GM21576 (cell line): ENCODE measurements around the gene MTRF1.
"Not testable (repeated sequence)": the region's sequence is repeated elsewhere in the genome, so short reads cannot be mapped to it uniquely, and the experiment has no call there.

Experiments
- ATAC-seq: cut with Tn5 transposase; IDR thresholded peaks from one replicate; pipeline ENCODE4 v1.9.1; 2021; ENCODE audit warnings: mild to moderate bottlenecking, moderate library complexity; ENCODE audit not compliant: unreplicated experiment

Gene MTRF1

DNA sequence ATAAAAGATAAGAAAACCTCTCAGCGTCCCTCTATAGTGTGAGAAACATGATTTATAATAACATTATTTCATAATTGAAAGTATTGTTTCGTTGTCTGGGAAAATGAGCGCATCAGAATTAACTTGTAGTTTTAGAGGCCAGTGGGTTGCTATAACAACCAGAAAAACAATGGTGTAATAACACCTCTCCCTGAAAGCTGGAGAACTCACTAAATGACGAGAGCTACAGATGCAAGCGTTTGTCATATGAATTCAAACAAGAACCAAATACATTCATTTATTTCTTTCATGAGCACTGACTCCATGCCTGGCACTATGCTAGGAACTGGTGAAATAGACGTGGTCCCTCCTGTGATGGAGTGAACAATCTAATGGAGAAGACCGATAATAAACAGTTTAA is 85.3 kb downstream of the MTRF1 start:
- ATAC-seq: no peak

DNA sequence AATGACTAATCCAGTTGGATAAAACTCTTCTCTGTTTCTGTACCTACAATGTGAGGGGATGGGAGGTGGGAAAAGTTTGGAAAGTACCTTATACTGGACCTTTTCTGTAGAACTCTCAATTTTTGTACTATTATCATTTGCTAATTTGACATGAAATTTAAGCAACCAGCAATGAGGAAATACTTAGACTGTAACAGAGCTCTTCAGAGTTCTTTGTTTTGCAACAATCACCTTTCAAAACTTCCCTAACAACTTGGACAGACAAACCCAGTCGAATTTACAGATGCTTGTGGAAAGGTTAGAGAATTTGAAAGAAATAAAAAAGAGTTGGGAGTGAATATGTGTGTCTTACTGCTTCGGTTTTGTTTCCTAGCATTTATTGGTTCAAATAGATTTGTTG is 85.8 kb downstream of the MTRF1 start:
- no peak for ATAC-seq

DNA sequence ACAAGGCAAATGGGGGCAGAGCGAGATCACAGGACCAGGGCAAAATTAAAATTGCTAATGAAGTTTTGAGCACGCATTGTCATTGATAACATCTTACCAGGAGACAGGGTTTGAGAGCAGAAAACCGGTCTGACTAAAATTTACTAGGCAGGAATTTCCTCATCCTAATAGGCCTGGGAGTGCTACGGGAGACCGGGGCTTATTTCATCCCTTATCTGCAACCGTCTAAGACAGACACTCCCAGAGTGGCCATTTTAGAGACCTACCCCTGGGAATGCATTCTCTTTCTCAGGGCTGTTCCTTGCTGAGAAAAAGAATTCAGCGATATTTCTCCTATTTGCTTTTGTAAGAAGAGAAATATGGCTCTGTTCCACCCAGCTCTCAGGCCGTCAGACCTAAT is 87.8 kb downstream of the MTRF1 start:
- ATAC-seq: not testable (repeated sequence)
